Esophagus mucosa (tissue), 1 donor: ENCODE data around the gene SYNPR. TPM values are rescaled to one million over a fixed set of nuclear protein-coding genes. Genes with fewer than 3 reads are reported as not detected.

Experiments used
- ATAC-seq: fragments of 200-7000 bp; cut with Tn5 transposase; one replicate; pipeline ENCODE4 v1.9.1; 2020
- total RNA-seq: library from RNA; stranded (reverse); gene quantifications from one replicate; pipeline ENCODE4 v1.2.4, GENCODE V29; 2023
- donor health status: DM: yes; HTN: yes; CAD: no.

The SYNPR gene
- total RNA-seq, 1 donor from 2014 or later, result not detected

GRCh38 chr3:63386568-63386967 is 108.5 kb downstream of the SYNPR start:
- no peak for ATAC-seq

GRCh38 chr3:63387568-63387967 is 109.5 kb downstream of the SYNPR start:
- ATAC-seq, result no peak

- ATAC-seq, result no peak
Measured at GRCh38 chr3:63390710-63391230, 112.7 kb downstream of the SYNPR start.

- ATAC-seq, result no peak
Measured at GRCh38 chr3:63395960-63396359, 117.9 kb downstream of the SYNPR start.

- no peak for ATAC-seq
Measured at GRCh38 chr3:63400246-63400860, 122.2 kb downstream of the SYNPR start.

GRCh38 chr3:63405882-63406281 is 127.8 kb downstream of the SYNPR start:
- no peak for ATAC-seq

GRCh38 chr3:63413523-63413922 is 135.4 kb downstream of the SYNPR start:
- ATAC-seq, result no peak

GRCh38 chr3:63414607-63415006 is 136.5 kb downstream of the SYNPR start:
- ATAC-seq, result no peak

- ATAC-seq, result no peak
Measured at GRCh38 chr3:63429905-63430304, 151.8 kb downstream of the SYNPR start.

GRCh38 chr3:63430875-63431274 is 152.8 kb downstream of the SYNPR start:
- no peak for ATAC-seq

- ATAC-seq, result no peak
Measured at GRCh38 chr3:63437858-63438257, 159.8 kb downstream of the SYNPR start.

GRCh38 chr3:63438826-63439371 is 160.8 kb downstream of the SYNPR start:
- no peak for ATAC-seq

- no peak for ATAC-seq
Measured at GRCh38 chr3:63441262-63441661, 163.2 kb downstream of the SYNPR start.

GRCh38 chr3:63442918-63443317 is 164.8 kb downstream of the SYNPR start:
- no peak for ATAC-seq

- no peak for ATAC-seq
Measured at GRCh38 chr3:63450023-63450422, 171.9 kb downstream of the SYNPR start.

GRCh38 chr3:63450634-63451363 is 172.7 kb downstream of the SYNPR start:
- no peak for ATAC-seq

- ATAC-seq, result no peak
Measured at GRCh38 chr3:63456901-63457300, 178.8 kb downstream of the SYNPR start.

GRCh38 chr3:63458405-63458804 is 180.3 kb downstream of the SYNPR start:
- ATAC-seq, result no peak

GRCh38 chr3:63462732-63463131 is 184.6 kb downstream of the SYNPR start:
- ATAC-seq, result no peak

- no peak for ATAC-seq
Measured at GRCh38 chr3:63467392-63467791, 189.3 kb downstream of the SYNPR start.

GRCh38 chr3:63470745-63471144 is 192.6 kb downstream of the SYNPR start:
- no peak for ATAC-seq

GRCh38 chr3:63471781-63472180 is 193.7 kb downstream of the SYNPR start:
- no peak for ATAC-seq

- no peak for ATAC-seq
Measured at GRCh38 chr3:63473641-63474166, 195.6 kb downstream of the SYNPR start.
